Lung (tissue), 12 donors: ENCODE results near the gene MYO10. TPM values are rescaled to one million over a fixed set of nuclear protein-coding genes. Genes with fewer than 3 reads are reported as not detected.

Experiments used
- ATAC-seq: fragments of 200-7000 bp; cut with Tn5 transposase; one replicate; pipeline ENCODE4 v1.9.1; 2020; ENCODE audit warnings: moderate number of reproducible peaks; ENCODE audit not compliant: insufficient read depth, low FRiP score
- DNase-seq, 3 donors: peaks; one replicate each; pipeline ENCODE4 v3.0.0-alpha.2; 2013 to 2017
- H3K27ac ChIP-seq, 2 donors: one replicate each; pipeline ENCODE4 v1.5.1; 2013; ENCODE audit warnings: mild to moderate bottlenecking in 2 of 2, moderate library complexity in 2 of 2, control low read depth in 1 of 2, inconsistent platforms in 1 of 2, low read depth in 1 of 2, low read length in 1 of 2
- H3K27me3 ChIP-seq, 3 donors: one replicate each; pipeline ENCODE4 v1.5.1; 2013; ENCODE audit warnings: low read length in 2 of 3; ENCODE audit not compliant: control insufficient read depth in 3 of 3, insufficient read depth in 3 of 3
- H3K36me3 ChIP-seq, 4 donors: one replicate each; pipeline ENCODE4 v1.5.1; 2013; ENCODE audit warnings: low read length in 4 of 4, mild to moderate bottlenecking in 1 of 4, moderate library complexity in 1 of 4; ENCODE audit not compliant: control insufficient read depth in 4 of 4, insufficient read depth in 4 of 4
- H3K4me1 ChIP-seq, 5 donors: one replicate each; pipeline ENCODE4 v1.5.1; 2013; ENCODE audit warnings: low read length in 5 of 5, mild to moderate bottlenecking in 2 of 5, moderate library complexity in 1 of 5; ENCODE audit not compliant: control insufficient read depth in 5 of 5, insufficient read depth in 5 of 5
- H3K4me3 ChIP-seq: one replicate; pipeline ENCODE4 v1.5.1; 2013; ENCODE audit warnings: mild to moderate bottlenecking, control low read depth, moderate library complexity
- H3K9ac ChIP-seq, 2 donors: one replicate each; pipeline ENCODE4 v1.5.1; 2013; ENCODE audit warnings: low read length in 2 of 2, control low read depth in 1 of 2; ENCODE audit not compliant: insufficient read depth in 1 of 2
- H3K9me3 ChIP-seq, 4 donors: one replicate each; pipeline ENCODE4 v1.5.1; 2013; ENCODE audit warnings: low read length in 3 of 4, mild to moderate bottlenecking in 1 of 4, moderate library complexity in 1 of 4; ENCODE audit not compliant: control insufficient read depth in 4 of 4, insufficient read depth in 3 of 4
- CTCF ChIP-seq: IDR thresholded peaks from 2 replicates; pipeline ENCODE4 v1.5.1; 2012; ENCODE audit warnings: mild to moderate bottlenecking; ENCODE audit errors: control extremely low read depth, extremely low read depth
- WGBS, 2 donors: extraction: QIAGEN DNeasy Blood & Tissue Kit; methylation state at CpG; one replicate each; pipeline ENCODE4 v1.1.7; 2013; 5-methylcytosine and 5-hydroxymethylcytosine counted together
- polyA plus RNA-seq, 2 donors: library from polyadenylated mRNA; stranded (reverse); fragments of 200-250 nt; gene quantifications; one replicate each; pipeline ENCODE4 v1.2.1, GENCODE V29; 2013
- total RNA-seq, 2 donors: library from RNA; depleted of rRNA in 1 of 2; stranded (reverse); fragments of >200 nt in 1 of 2; gene quantifications; one replicate each; pipeline ENCODE4 v1.2.1, GENCODE V29; 2014 to 2021
- donor health status: control.
- donor health status: control.
- donor health status: Bipolar disorder and iron deficiency.
- donor health status: healthy.
- donor health status: DM: yes; HTN: yes; CAD: no.

The MYO10 gene
- total and polyA plus RNA-seq, 4 donors = 10.6 to 71.5 (median 28.2) TPM

GRCh38 chr5:16842896-16843295 lies 93.2 kb downstream of the MYO10 start:
- Histone ChIP-seq H3K9me3 (no peaks in the 10 kb centered on the region), H3K36me3 (peaks cover 0 to 12% (median 0%) of the 10 kb centered on the region in 4 donors), H3K27ac (no peak overlapping the region), H3K27me3 (no peaks in the 10 kb centered on the region), H3K4me1 (peaks cover 0 to 24% (median 16%) of the 10 kb centered on the region in 5 donors), H3K9ac (no peak overlapping the region), H3K4me3 (no peak overlapping the region)
- 23 to 32% methylated on average over 8 of the region's 8 CpGs for WGBS, 2 donors
- TF ChIP-seq CTCF = no peak
- ATAC-seq (no peak), DNase-seq (peak; percentile 75 to 80 (median 77))

- DNase-seq (peak in 1 of 3 donors; percentile 31), ATAC-seq (no peak)
- H3K9ac ChIP-seq = no peak overlapping the region
- H3K36me3 ChIP-seq = peaks cover 0 to 9% (median 0%) of the 10 kb centered on the region in 4 donors
- H3K27ac ChIP-seq = no peak overlapping the region
- TF ChIP-seq CTCF = no peak
- H3K9me3 ChIP-seq = no peaks in the 10 kb centered on the region
- no peak overlapping the region for H3K4me3 ChIP-seq
- WGBS, 2 donors = 66 to 81% methylated on average over 7 of the region's 7 CpGs
- no peaks in the 10 kb centered on the region for H3K27me3 ChIP-seq
- H3K4me1 ChIP-seq = peaks cover 0 to 25% (median 20%) of the 10 kb centered on the region in 5 donors
These were observed 94.7 kb downstream of the MYO10 start for GRCh38 chr5:16841416-16841815.

- DNase-seq = no peak
These were observed 98.8 kb downstream of the MYO10 start for GRCh38 chr5:16837305-16837704.

More at GRCh38 chr5:16837305-16837704, 98.8 kb downstream of the MYO10 start:
- H3K9ac ChIP-seq = no peak overlapping the region
- H3K4me1 ChIP-seq = peaks cover 0 to 20% (median 10%) of the 10 kb centered on the region in 5 donors
- H3K27ac ChIP-seq = no peak overlapping the region
- TF ChIP-seq CTCF = no peak
- no peaks in the 10 kb centered on the region for H3K36me3 ChIP-seq
- H3K4me3 ChIP-seq = no peak overlapping the region
- 76 to 84% methylated on average over 3 of the region's 3 CpGs for WGBS, 2 donors
- H3K27me3 ChIP-seq = no peaks in the 10 kb centered on the region
- no peaks in the 10 kb centered on the region for H3K9me3 ChIP-seq
- no peak for ATAC-seq
